H9 (cell line): ENCODE measurements around the gene CCDC28A. TPM values are rescaled to one million over a fixed set of nuclear protein-coding genes. Genes with fewer than 3 reads are reported as not detected.

Experiments used
- DNase-seq: peaks from one replicate; pipeline ENCODE4 v3.0.0-alpha.2; 2017
- H2AFZ ChIP-seq: one replicate; pipeline ENCODE4 v1.6.1; 2013; ENCODE audit warnings: mild to moderate bottlenecking, low read length, control low read depth, moderate library complexity
- H2AK5ac ChIP-seq: 2 replicates; pipeline ENCODE4 v1.6.1; 2013; ENCODE audit warnings: low read length, control low read depth, mixed read lengths; ENCODE audit not compliant: insufficient read length
- H2BK120ac ChIP-seq: one replicate; pipeline ENCODE4 v1.6.1; 2013; ENCODE audit warnings: low read depth, mild to moderate bottlenecking, low read length, control low read depth, inconsistent platforms; ENCODE audit not compliant: poor library complexity, severe bottlenecking
- H2BK12ac ChIP-seq: 2 replicates; pipeline ENCODE4 v1.6.1; 2013; ENCODE audit warnings: low read length, control low read depth, mixed read lengths, low read depth; ENCODE audit not compliant: insufficient read length
- H2BK15ac ChIP-seq: 2 replicates; pipeline ENCODE4 v1.6.1; 2013; ENCODE audit warnings: low read depth, low read length, control low read depth
- H2BK20ac ChIP-seq: one replicate; pipeline ENCODE4 v1.6.1; 2013; ENCODE audit warnings: low read depth, mild to moderate bottlenecking, low read length, control low read depth, inconsistent platforms; ENCODE audit not compliant: poor library complexity, severe bottlenecking
- H2BK5ac ChIP-seq: 2 replicates; pipeline ENCODE4 v1.6.1; 2013; ENCODE audit warnings: low read length, control low read depth, mixed read lengths; ENCODE audit not compliant: insufficient read length
- H3K14ac ChIP-seq: 2 replicates; pipeline ENCODE4 v1.6.1; 2013; ENCODE audit warnings: low read length, control low read depth; ENCODE audit not compliant: insufficient read depth
- H3K18ac ChIP-seq: 2 replicates; pipeline ENCODE4 v1.6.1; 2013; ENCODE audit warnings: low read depth, mild to moderate bottlenecking, mixed read lengths, low read length, control low read depth; ENCODE audit not compliant: insufficient read length
- H3K23ac ChIP-seq: 2 replicates; pipeline ENCODE4 v1.6.1; 2013; ENCODE audit warnings: low read length, control low read depth, mixed read lengths, low read depth; ENCODE audit not compliant: insufficient read length
- H3K23me2 ChIP-seq: 2 replicates; pipeline ENCODE4 v1.6.1; 2013; ENCODE audit warnings: low read depth, mild to moderate bottlenecking, mixed read lengths, low read length, control low read depth; ENCODE audit not compliant: insufficient read length, poor library complexity, severe bottlenecking
- H3K27ac ChIP-seq: 2 replicates; pipeline ENCODE4 v1.5.1; 2013; ENCODE audit warnings: low read length, control low read depth, mixed read lengths, low read depth; ENCODE audit not compliant: insufficient read length
- H3K27me3 ChIP-seq: 2 replicates; pipeline ENCODE4 v1.6.1; 2013; ENCODE audit warnings: low read length, control low read depth, inconsistent platforms; ENCODE audit not compliant: insufficient read depth
- H3K4ac ChIP-seq: 2 replicates; pipeline ENCODE4 v1.6.1; 2013; ENCODE audit warnings: low read depth, mild to moderate bottlenecking, control low read depth, inconsistent platforms, low read length, moderate library complexity
- H3K4me1 ChIP-seq: 2 replicates; pipeline ENCODE4 v1.6.1; 2013; ENCODE audit warnings: low read length, control low read depth, inconsistent platforms; ENCODE audit not compliant: insufficient read depth
- H3K4me2 ChIP-seq: 2 replicates; pipeline ENCODE4 v1.6.1; 2013; ENCODE audit warnings: low read length, control low read depth, mixed read lengths; ENCODE audit not compliant: insufficient read length, insufficient read depth
- H3K56ac ChIP-seq: 2 replicates; pipeline ENCODE4 v1.6.1; 2013; ENCODE audit warnings: low read depth, mild to moderate bottlenecking, mixed read lengths, low read length, control low read depth; ENCODE audit not compliant: insufficient read length
- H3K79me1 ChIP-seq: 2 replicates; pipeline ENCODE4 v1.6.1; 2013; ENCODE audit warnings: low read depth, mild to moderate bottlenecking, moderate library complexity, low read length, control low read depth, inconsistent platforms; ENCODE audit not compliant: insufficient read depth, poor library complexity, severe bottlenecking
- H3K79me2 ChIP-seq: 2 replicates; pipeline ENCODE4 v1.6.1; 2013; ENCODE audit warnings: low read length, control low read depth, inconsistent platforms; ENCODE audit not compliant: insufficient read depth
- H3K9ac ChIP-seq: 2 replicates; pipeline ENCODE4 v1.6.1; 2013; ENCODE audit warnings: low read length, control low read depth, mixed read lengths; ENCODE audit not compliant: insufficient read length; ENCODE audit errors: extremely low read depth
- H3K9me3 ChIP-seq: one replicate; pipeline ENCODE4 v1.6.1; 2013; ENCODE audit warnings: low read depth, low read length, inconsistent platforms; ENCODE audit not compliant: control insufficient read depth
- H3T11ph ChIP-seq: one replicate; pipeline ENCODE4 v1.6.1; 2013; ENCODE audit warnings: mild to moderate bottlenecking, low read length, control low read depth, inconsistent platforms
- H4K20me1 ChIP-seq: one replicate; pipeline ENCODE4 v1.6.1; 2013; ENCODE audit not compliant: control insufficient read depth, insufficient read length, insufficient read depth
- H4K5ac ChIP-seq: 2 replicates; pipeline ENCODE4 v1.6.1; 2013; ENCODE audit warnings: low read depth, mild to moderate bottlenecking, mixed read lengths, low read length, control low read depth; ENCODE audit not compliant: insufficient read length
- H4K8ac ChIP-seq: replicated peaks from 2 replicates; pipeline ENCODE4 v1.6.1; 2013; ENCODE audit warnings: low read length, control low read depth, mixed read lengths, low read depth; ENCODE audit not compliant: insufficient read length
- H4K91ac ChIP-seq: 2 replicates; pipeline ENCODE4 v1.6.1; 2013; ENCODE audit warnings: low read depth, mild to moderate bottlenecking, moderate library complexity, mixed read lengths, low read length, control low read depth; ENCODE audit not compliant: insufficient read length
- H3K27ac Mint-ChIP-seq, 3 experiments: 2 replicates in 2 of 3; 3 replicates in 1 of 3; pipeline ENCODE4 v1.8.0; 2020 to 2021; ENCODE audit warnings: mixed read lengths in 3 of 3, mild to moderate bottlenecking in 1 of 3, moderate library complexity in 1 of 3
- H3K27me3 Mint-ChIP-seq: 2 replicates; pipeline ENCODE4 v1.8.0; 2021; ENCODE audit warnings: low read depth, mild to moderate bottlenecking, moderate library complexity, mixed read lengths
- H3K36me3 Mint-ChIP-seq, 3 experiments: 2 replicates in 2 of 3; 3 replicates in 1 of 3; pipeline ENCODE4 v1.8.0; 2020 to 2021; ENCODE audit warnings: low read depth in 3 of 3, mixed read lengths in 3 of 3; ENCODE audit not compliant: insufficient read depth in 1 of 3
- H3K4me1 Mint-ChIP-seq, 2 experiments: 2 replicates each; pipeline ENCODE4 v1.8.0; 2020; ENCODE audit warnings: mixed read lengths in 2 of 2
- H3K4me3 Mint-ChIP-seq, 2 experiments: 2 replicates in 1 of 2; 3 replicates in 1 of 2; pipeline ENCODE4 v1.8.0; 2020 to 2021; ENCODE audit warnings: mild to moderate bottlenecking in 2 of 2, mixed read lengths in 2 of 2, moderate library complexity in 1 of 2
- H3K9me3 Mint-ChIP-seq, 2 experiments: 2 replicates in 1 of 2; 3 replicates in 1 of 2; pipeline ENCODE4 v1.8.0; 2020; ENCODE audit warnings: mild to moderate bottlenecking in 2 of 2, mixed read lengths in 2 of 2, moderate library complexity in 1 of 2
- WGBS: extraction: QIAGEN DNeasy Blood & Tissue Kit; methylation state at CpG from one replicate; pipeline ENCODE4 v1.1.7; 2013; ENCODE audit warnings: missing lambda C conversion rate, low lambda C conversion rate, mixed read lengths; ENCODE audit not compliant: insufficient read length; ENCODE audit errors: extremely low coverage; 5-methylcytosine and 5-hydroxymethylcytosine counted together
- total RNA-seq: library from RNA; stranded (reverse); gene quantifications from 2 replicates; pipeline ENCODE4 v1.2.1, GENCODE V29; 2021
- TF ChIP-seq, protein P1 (sequence below): fragments of 200-600 bp; sonication (generic); conservative IDR thresholded peaks from 3 replicates; pipeline ENCODE4 v1.8.0; 2021; ENCODE audit warnings: antibody characterized with exemption, mild to moderate bottlenecking

The CCDC28A gene
- total RNA-seq, 1 experiment from 2014 or later, result 12.9 TPM

- Histone ChIP-seq H3K23ac (no peak overlapping the region), H2BK20ac (no peak overlapping the region), H3K9ac (no peak overlapping the region), H3K79me1 (no peaks in the 10 kb centered on the region), H4K8ac (no peak overlapping the region), H4K20me1 (no peaks in the 10 kb centered on the region), H2BK15ac (no peak overlapping the region), H4K5ac (no peak overlapping the region), H2BK5ac (no peak overlapping the region), H3K56ac (no peak overlapping the region), H3K4ac (no peak overlapping the region), H3K9me3 (no peaks in the 10 kb centered on the region), H3K79me2 (no peaks in the 10 kb centered on the region), H2BK120ac (no peak overlapping the region), H2AFZ (no peak overlapping the region), H3K23me2 (peaks cover 3% of the 10 kb centered on the region), H3T11ph (no peak overlapping the region), H2BK12ac (no peak overlapping the region), H3K18ac (no peak overlapping the region), H3K4me1 (no peaks in the 10 kb centered on the region), H4K91ac (no peak overlapping the region), H3K4me2 (no peak overlapping the region), H3K14ac (no peak overlapping the region), H3K27ac (no peak overlapping the region), H3K27me3 (no peaks in the 10 kb centered on the region), H2AK5ac (no peak overlapping the region)
- peaks cover 10 to 19% of the 10 kb centered on the region in 2 experiments for H3K4me1 Mint-ChIP-seq
- H3K27ac Mint-ChIP-seq, result no peak overlapping the region
- H3K27me3 Mint-ChIP-seq, result no peaks in the 10 kb centered on the region
- DNase-seq, result no peak
- no peaks in the 10 kb centered on the region for H3K36me3 Mint-ChIP-seq
- no peaks in the 10 kb centered on the region for H3K9me3 Mint-ChIP-seq
- no CpG with 5 or more reads among the region's 1 CpG for WGBS
- TF ChIP-seq, protein P1, sequence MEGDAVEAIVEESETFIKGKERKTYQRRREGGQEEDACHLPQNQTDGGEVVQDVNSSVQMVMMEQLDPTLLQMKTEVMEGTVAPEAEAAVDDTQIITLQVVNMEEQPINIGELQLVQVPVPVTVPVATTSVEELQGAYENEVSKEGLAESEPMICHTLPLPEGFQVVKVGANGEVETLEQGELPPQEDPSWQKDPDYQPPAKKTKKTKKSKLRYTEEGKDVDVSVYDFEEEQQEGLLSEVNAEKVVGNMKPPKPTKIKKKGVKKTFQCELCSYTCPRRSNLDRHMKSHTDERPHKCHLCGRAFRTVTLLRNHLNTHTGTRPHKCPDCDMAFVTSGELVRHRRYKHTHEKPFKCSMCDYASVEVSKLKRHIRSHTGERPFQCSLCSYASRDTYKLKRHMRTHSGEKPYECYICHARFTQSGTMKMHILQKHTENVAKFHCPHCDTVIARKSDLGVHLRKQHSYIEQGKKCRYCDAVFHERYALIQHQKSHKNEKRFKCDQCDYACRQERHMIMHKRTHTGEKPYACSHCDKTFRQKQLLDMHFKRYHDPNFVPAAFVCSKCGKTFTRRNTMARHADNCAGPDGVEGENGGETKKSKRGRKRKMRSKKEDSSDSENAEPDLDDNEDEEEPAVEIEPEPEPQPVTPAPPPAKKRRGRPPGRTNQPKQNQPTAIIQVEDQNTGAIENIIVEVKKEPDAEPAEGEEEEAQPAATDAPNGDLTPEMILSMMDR, result no peak
- no peak overlapping the region for H3K4me3 Mint-ChIP-seq
These were observed 3.1 kb downstream of the CCDC28A start for GRCh38 chr6:138776659-138777058.
